GM12801 (cell line): Measurements from ENCODE around the gene SCD.

ENCODE experiments used
- CTCF ChIP-seq: IDR thresholded peaks from one replicate; pipeline ENCODE4 v1.5.1; 2011; ENCODE audit warnings: control low read depth; ENCODE audit not compliant: insufficient read length; ENCODE audit errors: extremely low read depth

The SCD gene

GRCh38 chr10:100377830-100378229 is 30.8 kb downstream of the SCD start:
- no peak for TF ChIP-seq CTCF

- no peak for TF ChIP-seq CTCF
Observed at GRCh38 chr10:100380400-100380799, 33.4 kb downstream of the SCD start.

GRCh38 chr10:100382553-100382952 is 35.5 kb downstream of the SCD start:
- no peak for TF ChIP-seq CTCF

GRCh38 chr10:100383251-100383650 is 36.2 kb downstream of the SCD start:
- no peak for TF ChIP-seq CTCF

GRCh38 chr10:100391163-100392002 is 44.4 kb downstream of the SCD start:
- TF ChIP-seq CTCF = no peak

GRCh38 chr10:100392686-100393003 is 45.6 kb downstream of the SCD start:
- no peak for TF ChIP-seq CTCF

- TF ChIP-seq CTCF = no peak
Observed at GRCh38 chr10:100395626-100396025, 48.6 kb downstream of the SCD start.
